CD4-positive, alpha-beta T cell treated with Interleukin-1 beta for 1 hour (primary cell): ENCODE results near the gene FGF21.
"Not testable (repeated sequence)": the region's sequence is repeated elsewhere in the genome, so short reads cannot be mapped to it uniquely, and the experiment has no call there.

Experiments
- DNase-seq, 2 donors: peaks; one replicate each; pipeline ENCODE4 v3.0.0-alpha.2; 2020 to 2022

FGF21 gene

GRCh38 chr19:48752496-48753365 is 2.6 kb upstream of the FGF21 start, which contains the start of gene FUT1:
TSS of gene FUT1 (minus strand) at chr19:48752641. CDS start at chr19:48751281, 1,360 bp downstream.
- peak; percentile 21 to 36 for DNase-seq

GRCh38 chr19:48755787-48756186 is 463 bp downstream of the FGF21 start:
- DNase-seq, result no peak

GRCh38 chr19:48756212-48756611 is 888 bp downstream of the FGF21 start:
- DNase-seq, result no peak

- no peak for DNase-seq
Measured at GRCh38 chr19:48756686-48757085, 1.4 kb downstream of the FGF21 start.

- no peak for DNase-seq
Measured at GRCh38 chr19:48757089-48757675, 1.9 kb downstream of the FGF21 start.

GRCh38 chr19:48757741-48758144 is 2.4 kb downstream of the FGF21 start:
- DNase-seq, result no peak

GRCh38 chr19:48760504-48761205 is 5.3 kb downstream of the FGF21 start:
- no peak for DNase-seq

GRCh38 chr19:48765816-48766215 is 10.5 kb downstream of the FGF21 start:
- not testable (repeated sequence) for DNase-seq

- DNase-seq, result not testable (repeated sequence)
Measured at GRCh38 chr19:48768171-48768753, 12.9 kb downstream of the FGF21 start.

GRCh38 chr19:48768994-48769713 is 13.8 kb downstream of the FGF21 start:
- no peak for DNase-seq

GRCh38 chr19:48770266-48770665 is 14.9 kb downstream of the FGF21 start:
- DNase-seq, result no peak

- DNase-seq, result no peak
Measured at GRCh38 chr19:48770734-48771472, 15.6 kb downstream of the FGF21 start.

- no peak for DNase-seq
Measured at GRCh38 chr19:48772503-48772953, 17.2 kb downstream of the FGF21 start.

GRCh38 chr19:48777139-48777538 is 21.8 kb downstream of the FGF21 start:
- DNase-seq, result no peak

- no peak for DNase-seq
Measured at GRCh38 chr19:48777720-48778119, 22.4 kb downstream of the FGF21 start.

GRCh38 chr19:48779636-48780035 is 24.3 kb downstream of the FGF21 start:
- no peak for DNase-seq

GRCh38 chr19:48780631-48781391 is 25.5 kb downstream of the FGF21 start:
- DNase-seq, result peak; percentile 10 to 45

GRCh38 chr19:48784527-48784926 is 29.2 kb downstream of the FGF21 start:
- no peak for DNase-seq

- DNase-seq, result not testable (repeated sequence)
Measured at GRCh38 chr19:48786422-48786821, 31.1 kb downstream of the FGF21 start.

- DNase-seq, result not testable (repeated sequence)
Measured at GRCh38 chr19:48787331-48787730, 32.0 kb downstream of the FGF21 start.

- no peak for DNase-seq
Measured at GRCh38 chr19:48793271-48793670, 37.9 kb downstream of the FGF21 start.
